A549 (cell line): ENCODE measurements around the gene MCTP1.

Source experiments
- CTCF ChIP-seq: fragments of >200 bp; sonication (Bioruptor Twin); formaldehyde crosslinking; IDR thresholded peaks from 3 replicates; pipeline ENCODE4 v1.5.1; 2016
- NPAS2 ChIP-seq: fragments of 250-450 bp; sonication (Bioruptor Pico); IDR thresholded peaks from 2 replicates; pipeline ENCODE4 v1.8.0; 2022; ENCODE audit warnings: mild to moderate bottlenecking, moderate library complexity, borderline replicate concordance
- POLR2A ChIP-seq: IDR thresholded peaks from 2 replicates; pipeline ENCODE4 v1.6.1; 2012; ENCODE audit warnings: mild to moderate bottlenecking, low read length
- TF ChIP-seq, protein P1 (sequence below): fragments of 200-600 bp; sonication (generic); IDR thresholded peaks from 2 replicates; pipeline ENCODE4 v1.6.1; 2016; ENCODE audit warnings: antibody characterized with exemption, mild to moderate bottlenecking, moderate library complexity
- TF ChIP-seq, protein P2 (sequence below): fragments of 150-350 bp; IDR thresholded peaks from 2 replicates; pipeline ENCODE4 v1.6.1; 2014; ENCODE audit warnings: low read depth, mild to moderate bottlenecking, low read length

- TF ChIP-seq CTCF (no peak), POLR2A (no peak), NPAS2 (CRISPR knock-in tag) (no peak)
- TF ChIP-seq, protein P1, sequence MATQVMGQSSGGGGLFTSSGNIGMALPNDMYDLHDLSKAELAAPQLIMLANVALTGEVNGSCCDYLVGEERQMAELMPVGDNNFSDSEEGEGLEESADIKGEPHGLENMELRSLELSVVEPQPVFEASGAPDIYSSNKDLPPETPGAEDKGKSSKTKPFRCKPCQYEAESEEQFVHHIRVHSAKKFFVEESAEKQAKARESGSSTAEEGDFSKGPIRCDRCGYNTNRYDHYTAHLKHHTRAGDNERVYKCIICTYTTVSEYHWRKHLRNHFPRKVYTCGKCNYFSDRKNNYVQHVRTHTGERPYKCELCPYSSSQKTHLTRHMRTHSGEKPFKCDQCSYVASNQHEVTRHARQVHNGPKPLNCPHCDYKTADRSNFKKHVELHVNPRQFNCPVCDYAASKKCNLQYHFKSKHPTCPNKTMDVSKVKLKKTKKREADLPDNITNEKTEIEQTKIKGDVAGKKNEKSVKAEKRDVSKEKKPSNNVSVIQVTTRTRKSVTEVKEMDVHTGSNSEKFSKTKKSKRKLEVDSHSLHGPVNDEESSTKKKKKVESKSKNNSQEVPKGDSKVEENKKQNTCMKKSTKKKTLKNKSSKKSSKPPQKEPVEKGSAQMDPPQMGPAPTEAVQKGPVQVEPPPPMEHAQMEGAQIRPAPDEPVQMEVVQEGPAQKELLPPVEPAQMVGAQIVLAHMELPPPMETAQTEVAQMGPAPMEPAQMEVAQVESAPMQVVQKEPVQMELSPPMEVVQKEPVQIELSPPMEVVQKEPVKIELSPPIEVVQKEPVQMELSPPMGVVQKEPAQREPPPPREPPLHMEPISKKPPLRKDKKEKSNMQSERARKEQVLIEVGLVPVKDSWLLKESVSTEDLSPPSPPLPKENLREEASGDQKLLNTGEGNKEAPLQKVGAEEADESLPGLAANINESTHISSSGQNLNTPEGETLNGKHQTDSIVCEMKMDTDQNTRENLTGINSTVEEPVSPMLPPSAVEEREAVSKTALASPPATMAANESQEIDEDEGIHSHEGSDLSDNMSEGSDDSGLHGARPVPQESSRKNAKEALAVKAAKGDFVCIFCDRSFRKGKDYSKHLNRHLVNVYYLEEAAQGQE, result no peak
- TF ChIP-seq, protein P2, sequence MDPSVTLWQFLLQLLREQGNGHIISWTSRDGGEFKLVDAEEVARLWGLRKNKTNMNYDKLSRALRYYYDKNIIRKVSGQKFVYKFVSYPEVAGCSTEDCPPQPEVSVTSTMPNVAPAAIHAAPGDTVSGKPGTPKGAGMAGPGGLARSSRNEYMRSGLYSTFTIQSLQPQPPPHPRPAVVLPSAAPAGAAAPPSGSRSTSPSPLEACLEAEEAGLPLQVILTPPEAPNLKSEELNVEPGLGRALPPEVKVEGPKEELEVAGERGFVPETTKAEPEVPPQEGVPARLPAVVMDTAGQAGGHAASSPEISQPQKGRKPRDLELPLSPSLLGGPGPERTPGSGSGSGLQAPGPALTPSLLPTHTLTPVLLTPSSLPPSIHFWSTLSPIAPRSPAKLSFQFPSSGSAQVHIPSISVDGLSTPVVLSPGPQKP, result no peak
Measured at GRCh38 chr5:95022967-95023695, 261.8 kb downstream of the MCTP1 start.
